ENCODE measurements around the gene TADA1.

- TF ChIP-seq CTCF (IDR thresholded peaks at IDR 0.05) (no peak), POLR2A (IDR thresholded peaks at IDR 0.05) (no peak), EP300 (IDR thresholded peaks at IDR 0.05) (no peak)
These were observed 36.3 kb downstream of the TADA1 start for GRCh38 chr1:166839600-166840308.
